RWPE2 (cell line): ENCODE data around the gene TEX19.

ENCODE experiments used
- ATAC-seq: fragments of 200-7000 bp; cut with Tn5 transposase; 3 replicates; pipeline ENCODE4 v1.9.1; 2021; ENCODE audit warnings: low read depth
- DNase-seq: peaks from one replicate; pipeline ENCODE4 v3.0.0-alpha.2; 2020; ENCODE audit warnings: low spot score
- H3K27ac ChIP-seq: fragments of 450-650 bp; 2 replicates; pipeline ENCODE4 v1.5.1; 2017; ENCODE audit warnings: mild to moderate bottlenecking; ENCODE audit not compliant: poor library complexity, severe bottlenecking
- H3K27me3 ChIP-seq: fragments of 250-450 bp; sonication (Bioruptor Pico); 2 replicates; pipeline ENCODE4 v1.5.1; 2021; ENCODE audit warnings: mild to moderate bottlenecking, moderate library complexity; ENCODE audit not compliant: insufficient read depth, poor library complexity, severe bottlenecking
- H3K36me3 ChIP-seq: fragments of 250-450 bp; sonication (Bioruptor Pico); 2 replicates; pipeline ENCODE4 v1.5.1; 2020; ENCODE audit warnings: low read depth, mild to moderate bottlenecking, moderate library complexity
- H3K4me1 ChIP-seq: fragments of 250-450 bp; sonication (Bioruptor Pico); 2 replicates; pipeline ENCODE4 v1.5.1; 2021; ENCODE audit warnings: mild to moderate bottlenecking, moderate library complexity; ENCODE audit not compliant: insufficient read depth, poor library complexity, severe bottlenecking
- H3K4me3 ChIP-seq: fragments of 250-450 bp; sonication (Bioruptor Pico); 2 replicates; pipeline ENCODE4 v1.5.1; 2021; ENCODE audit warnings: mild to moderate bottlenecking, moderate library complexity; ENCODE audit not compliant: severe bottlenecking
- H3K9me3 ChIP-seq: fragments of 250-450 bp; sonication (Bioruptor Pico); 2 replicates; pipeline ENCODE4 v1.5.1; 2021; ENCODE audit warnings: mild to moderate bottlenecking, moderate library complexity; ENCODE audit not compliant: severe bottlenecking
- TF ChIP-seq, protein P1 (sequence below): fragments of 450-650 bp; IDR thresholded peaks from one replicate; pipeline ENCODE4 v1.5.1; 2017; ENCODE audit warnings: mild to moderate bottlenecking, moderate library complexity; ENCODE audit not compliant: poor library complexity, severe bottlenecking

Gene TEX19

DNA sequence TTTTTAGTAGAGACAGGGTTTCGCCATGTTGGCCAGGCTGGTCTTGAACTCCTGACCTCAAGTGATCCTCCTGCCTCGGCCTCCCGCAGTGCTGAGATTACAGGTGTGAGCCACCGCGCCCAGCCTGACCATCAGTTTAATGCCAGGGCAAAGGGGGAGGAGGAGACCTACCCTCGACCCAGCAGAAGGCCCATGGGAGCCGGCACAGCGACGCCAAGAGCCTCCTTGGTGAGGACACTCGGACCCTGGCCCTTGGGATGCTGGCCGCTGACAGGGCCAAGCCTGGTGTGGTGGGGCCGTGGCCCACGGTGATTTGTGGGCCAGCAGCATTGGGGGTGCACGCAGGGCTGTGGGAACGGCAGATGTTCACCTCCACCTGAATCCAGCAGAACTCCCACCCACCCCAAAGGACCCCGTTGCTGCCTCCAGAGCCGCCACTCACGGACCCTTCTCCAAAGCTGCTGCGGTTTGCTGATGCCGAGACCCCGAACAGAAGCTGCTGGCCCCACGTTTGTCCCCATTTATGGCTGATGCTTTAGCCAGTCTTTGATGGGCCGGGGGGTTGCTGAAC, 32.5 kb downstream of the TEX19 start:
- TF ChIP-seq, protein P1, sequence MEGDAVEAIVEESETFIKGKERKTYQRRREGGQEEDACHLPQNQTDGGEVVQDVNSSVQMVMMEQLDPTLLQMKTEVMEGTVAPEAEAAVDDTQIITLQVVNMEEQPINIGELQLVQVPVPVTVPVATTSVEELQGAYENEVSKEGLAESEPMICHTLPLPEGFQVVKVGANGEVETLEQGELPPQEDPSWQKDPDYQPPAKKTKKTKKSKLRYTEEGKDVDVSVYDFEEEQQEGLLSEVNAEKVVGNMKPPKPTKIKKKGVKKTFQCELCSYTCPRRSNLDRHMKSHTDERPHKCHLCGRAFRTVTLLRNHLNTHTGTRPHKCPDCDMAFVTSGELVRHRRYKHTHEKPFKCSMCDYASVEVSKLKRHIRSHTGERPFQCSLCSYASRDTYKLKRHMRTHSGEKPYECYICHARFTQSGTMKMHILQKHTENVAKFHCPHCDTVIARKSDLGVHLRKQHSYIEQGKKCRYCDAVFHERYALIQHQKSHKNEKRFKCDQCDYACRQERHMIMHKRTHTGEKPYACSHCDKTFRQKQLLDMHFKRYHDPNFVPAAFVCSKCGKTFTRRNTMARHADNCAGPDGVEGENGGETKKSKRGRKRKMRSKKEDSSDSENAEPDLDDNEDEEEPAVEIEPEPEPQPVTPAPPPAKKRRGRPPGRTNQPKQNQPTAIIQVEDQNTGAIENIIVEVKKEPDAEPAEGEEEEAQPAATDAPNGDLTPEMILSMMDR: no peak
- H3K4me3 ChIP-seq: no peak overlapping the region
- H3K4me1 ChIP-seq: no peaks in the 10 kb centered on the region
- no peak overlapping the region for H3K27ac ChIP-seq
- DNase-seq: peak; percentile 70
- H3K27me3 ChIP-seq: no peaks in the 10 kb centered on the region
- ATAC-seq: no peak
- no peaks in the 10 kb centered on the region for H3K9me3 ChIP-seq
- H3K36me3 ChIP-seq: no peaks in the 10 kb centered on the region

DNA sequence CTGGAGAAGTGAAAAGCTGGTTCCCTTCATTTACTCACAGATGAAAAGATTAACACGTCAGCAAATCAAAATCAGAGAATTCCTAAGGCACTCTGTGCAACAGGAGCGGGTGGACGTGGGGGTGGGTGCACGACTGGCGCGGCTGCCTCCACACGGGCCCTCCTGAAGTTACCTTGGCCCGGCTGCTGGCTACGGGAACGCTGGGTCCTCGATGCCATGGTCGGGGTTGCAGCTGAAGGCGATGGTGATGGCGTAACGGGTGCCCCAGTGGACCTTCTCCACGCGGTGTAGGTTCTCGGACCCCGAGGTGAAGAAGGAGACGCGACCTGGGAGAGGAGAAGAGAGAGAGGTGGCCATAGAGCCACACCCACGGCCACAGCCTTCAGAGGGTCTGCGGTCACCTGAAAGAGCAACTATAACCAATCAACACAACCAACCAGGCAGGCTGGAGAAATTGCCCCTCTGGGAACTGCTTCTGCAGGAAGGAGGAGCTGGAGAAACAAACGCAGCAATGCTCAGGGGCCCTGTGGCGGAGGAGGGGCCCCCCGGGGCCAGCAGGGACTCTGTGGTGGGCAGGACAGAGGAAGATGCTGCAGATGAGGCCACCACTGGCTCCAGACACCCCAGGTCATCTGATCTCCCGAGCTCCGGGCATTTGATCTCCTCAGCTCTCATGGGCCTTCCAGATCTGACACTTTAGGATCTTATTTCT, 33.3 kb downstream of the TEX19 start:
- Histone ChIP-seq H3K9me3 (no peaks in the 10 kb centered on the region), H3K27ac (no peak overlapping the region), H3K4me1 (no peaks in the 10 kb centered on the region), H3K4me3 (no peak overlapping the region), H3K27me3 (no peaks in the 10 kb centered on the region), H3K36me3 (no peaks in the 10 kb centered on the region)
- TF ChIP-seq, protein P1: no peak
- DNase-seq: peak; percentile 66
- no peak for ATAC-seq

DNA sequence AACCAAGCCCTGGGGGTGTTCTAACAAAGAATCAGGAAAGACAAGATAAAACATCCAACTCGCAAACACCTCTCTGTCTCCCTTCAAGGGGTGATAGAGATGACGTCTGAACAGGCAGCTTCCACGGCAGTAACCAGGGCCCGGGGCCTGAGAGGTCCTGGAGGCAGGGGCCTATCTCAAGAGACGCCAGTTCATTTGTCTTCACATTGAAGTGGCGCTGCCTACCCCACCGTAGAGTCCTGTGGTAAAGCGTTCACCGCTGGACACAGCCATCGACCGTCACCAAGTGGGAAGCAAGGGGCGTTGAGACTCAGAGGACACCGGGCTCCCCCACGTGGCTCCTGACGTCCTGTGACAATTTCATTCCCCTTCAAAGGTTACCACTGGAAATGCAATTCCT, 33.9 kb downstream of the TEX19 start:
- TF ChIP-seq, protein P1: no peak
- no peak for ATAC-seq

DNA sequence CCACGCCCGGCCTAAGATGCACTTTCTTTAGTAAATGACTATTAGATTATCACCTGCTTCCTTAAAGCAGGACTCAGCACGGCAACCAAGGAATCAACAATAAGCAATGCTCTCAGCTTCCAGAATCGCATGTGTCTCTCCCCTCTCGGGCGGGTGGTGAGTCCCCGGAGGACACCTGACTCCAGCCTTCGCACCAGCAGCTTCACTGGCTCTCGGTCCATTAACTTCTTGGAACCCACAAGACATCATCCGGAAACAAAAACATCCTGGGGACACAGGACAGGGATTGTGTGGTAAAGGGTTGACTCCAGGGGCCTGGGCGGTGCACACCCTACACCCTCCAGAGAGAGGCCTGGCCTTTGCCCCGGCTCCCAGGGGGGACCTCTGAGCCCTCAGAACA, 35.2 kb downstream of the TEX19 start:
- DNase-seq (no peak), ATAC-seq (no peak)
- no peaks in the 10 kb centered on the region for H3K27me3 ChIP-seq
- no peak overlapping the region for H3K27ac ChIP-seq
- H3K36me3 ChIP-seq: no peaks in the 10 kb centered on the region
- no peak overlapping the region for H3K4me3 ChIP-seq
- H3K9me3 ChIP-seq: no peaks in the 10 kb centered on the region
- no peaks in the 10 kb centered on the region for H3K4me1 ChIP-seq
- TF ChIP-seq, protein P1: no peak

More for the DNA sequence above, 33.9 kb downstream of the TEX19 start:
- Histone ChIP-seq H3K9me3 (no peaks in the 10 kb centered on the region), H3K27ac (no peak overlapping the region), H3K4me3 (no peak overlapping the region), H3K4me1 (no peaks in the 10 kb centered on the region), H3K36me3 (no peaks in the 10 kb centered on the region), H3K27me3 (no peaks in the 10 kb centered on the region)
- DNase-seq: peak; percentile 52
